Right renal pelvis (tissue), 4 donors: ENCODE data around the gene OAS1. TPM values are rescaled to one million over a fixed set of nuclear protein-coding genes. Genes with fewer than 3 reads are reported as not detected.

Source experiments
- DNase-seq, 4 donors: peaks; one replicate each; pipeline ENCODE4 v3.0.0-alpha.2; 2013; ENCODE audit warnings: low read depth in 4 of 4, low spot score in 3 of 4, missing footprints in 1 of 4
- polyA plus RNA-seq, 4 donors: library from polyadenylated mRNA; unstranded; fragments of 120-200 nt; gene quantifications; one replicate each; pipeline ENCODE4 v1.2.1, GENCODE V29; 2013; ENCODE audit not compliant: insufficient read length in 4 of 4

Gene OAS1
- 10 to 100 TPM in 3 of 4 donors, 1 to 10 TPM in 1; 9.7 to 16.9 (median 13.0) TPM for polyA plus RNA-seq

DNA sequence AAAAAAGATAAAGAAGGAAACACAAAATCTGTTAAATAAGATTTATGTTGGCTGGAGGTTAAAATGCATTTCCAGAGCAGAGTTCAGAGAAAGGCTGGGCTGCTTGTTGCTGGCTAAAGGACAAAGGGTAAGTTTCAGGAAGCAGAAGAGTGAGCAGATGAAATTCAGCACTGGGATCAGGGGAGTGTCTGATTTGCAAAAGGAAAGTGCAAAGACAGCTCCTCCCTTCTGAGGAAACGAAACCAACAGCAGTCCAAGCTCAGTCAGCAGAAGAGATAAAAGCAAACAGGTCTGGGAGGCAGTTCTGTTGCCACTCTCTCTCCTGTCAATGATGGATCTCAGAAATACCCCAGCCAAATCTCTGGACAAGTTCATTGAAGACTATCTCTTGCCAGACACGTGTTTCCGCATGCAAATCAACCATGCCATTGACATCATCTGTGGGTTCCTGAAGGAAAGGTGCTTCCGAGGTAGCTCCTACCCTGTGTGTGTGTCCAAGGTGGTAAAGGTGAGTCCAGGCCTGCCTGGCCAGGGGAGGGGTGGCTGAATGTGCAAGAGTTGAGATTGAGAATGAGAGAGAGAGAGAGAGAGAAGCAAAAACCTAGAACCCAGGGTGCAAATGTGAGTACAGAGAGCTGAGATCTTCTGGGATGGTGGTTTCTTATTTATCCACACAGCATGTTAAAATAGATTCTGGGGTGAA, at the start of gene OAS1:
TSS of gene OAS1 (plus strand) at position 251 of the 703 bp plus-strand sequence. CDS start at position 329, 78 bp downstream.
- peak in 3 of 4 donors; percentile 53 to 63 (median 57) for DNase-seq

DNA sequence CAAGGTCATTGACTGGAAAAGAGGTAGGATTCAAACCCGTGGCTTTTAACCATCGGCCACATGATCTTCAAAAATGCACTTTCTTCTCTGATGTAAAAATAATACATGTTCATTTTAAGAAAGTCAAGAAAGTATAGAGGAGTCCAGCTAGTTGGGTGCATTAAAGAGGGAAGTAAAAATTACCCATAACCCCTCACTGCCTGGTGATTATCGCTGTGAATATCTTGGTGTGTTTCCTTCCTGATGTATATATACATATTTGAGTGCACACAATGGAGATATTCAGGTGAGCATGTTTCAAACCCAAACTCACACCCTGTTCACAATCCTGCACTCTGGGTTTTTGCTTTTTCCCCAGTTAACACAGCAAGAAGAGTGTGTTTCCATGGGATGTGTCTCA, 47.5 kb upstream of the OAS1 start:
- no peak for DNase-seq

DNA sequence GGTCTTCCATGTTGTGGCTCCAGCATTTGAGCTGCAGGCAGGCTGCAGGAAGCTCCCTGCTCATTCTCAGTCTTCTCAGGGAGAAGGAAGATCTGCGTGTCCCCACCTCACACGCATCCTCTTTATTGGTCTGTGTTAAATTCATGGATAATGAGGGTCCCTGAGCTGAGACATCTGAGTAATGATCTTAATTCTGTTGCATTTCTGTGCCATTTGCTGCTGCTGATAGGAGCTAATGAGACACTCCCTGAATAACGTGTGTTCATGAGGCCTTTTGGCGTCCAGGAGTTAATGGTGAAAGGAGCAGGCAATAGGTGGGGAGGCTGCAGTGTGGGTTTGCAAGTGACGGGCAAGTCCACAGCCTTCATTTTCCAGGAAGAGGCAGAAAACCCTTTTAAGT, 46.6 kb upstream of the OAS1 start:
- DNase-seq: no peak

DNA sequence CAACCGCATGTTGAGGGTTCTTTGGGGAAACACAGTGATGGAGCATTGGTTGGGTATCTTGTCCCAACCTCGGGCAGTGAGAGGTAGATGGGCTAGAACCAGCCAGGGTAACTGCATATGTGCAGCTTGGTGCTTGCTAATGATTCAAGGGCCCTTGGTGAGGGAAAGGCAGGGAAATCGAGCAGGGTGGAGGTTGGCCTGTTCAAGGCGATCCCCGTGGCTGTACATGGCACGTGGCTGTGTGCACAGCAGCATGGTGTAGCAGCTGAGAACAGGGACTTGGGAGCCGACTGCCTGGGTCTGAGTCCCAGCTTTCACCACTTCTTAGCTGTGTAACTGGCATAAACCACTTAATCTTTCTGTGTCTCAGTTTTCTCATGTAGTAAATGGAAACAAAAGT, 45.5 kb upstream of the OAS1 start:
- DNase-seq: no peak

DNA sequence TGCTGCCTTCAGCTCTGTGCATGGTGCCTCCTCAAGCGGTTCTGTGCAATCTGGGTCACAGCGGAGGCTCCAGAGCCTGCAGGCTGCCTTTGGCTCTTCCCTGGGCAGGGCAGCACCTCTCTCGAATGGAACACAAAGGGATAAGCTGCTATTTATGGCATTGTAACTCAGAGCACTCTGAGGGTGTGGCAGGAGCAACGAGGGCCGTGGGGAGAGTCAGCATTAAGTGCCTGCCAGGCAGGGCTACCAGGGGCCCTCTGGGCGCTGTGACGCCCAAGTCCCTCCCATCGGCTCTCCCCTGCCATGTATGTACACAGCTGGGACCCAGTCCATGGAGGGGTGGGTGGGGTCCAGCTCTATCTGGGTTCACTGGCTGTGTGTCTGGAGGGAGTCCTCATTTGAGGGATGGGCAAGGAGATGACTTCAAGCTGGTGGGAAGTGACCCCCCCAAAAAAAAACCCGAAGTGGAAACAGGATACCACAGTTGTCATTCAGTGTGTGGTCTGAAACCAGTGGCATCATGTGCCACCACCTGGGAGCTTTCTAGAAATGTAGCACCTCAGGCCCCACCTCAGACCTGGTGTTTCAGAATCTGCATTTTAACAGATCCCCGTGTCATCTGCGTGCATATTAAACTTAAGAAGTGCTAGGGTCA, 44.0 kb upstream of the OAS1 start:
- no peak for DNase-seq

DNA sequence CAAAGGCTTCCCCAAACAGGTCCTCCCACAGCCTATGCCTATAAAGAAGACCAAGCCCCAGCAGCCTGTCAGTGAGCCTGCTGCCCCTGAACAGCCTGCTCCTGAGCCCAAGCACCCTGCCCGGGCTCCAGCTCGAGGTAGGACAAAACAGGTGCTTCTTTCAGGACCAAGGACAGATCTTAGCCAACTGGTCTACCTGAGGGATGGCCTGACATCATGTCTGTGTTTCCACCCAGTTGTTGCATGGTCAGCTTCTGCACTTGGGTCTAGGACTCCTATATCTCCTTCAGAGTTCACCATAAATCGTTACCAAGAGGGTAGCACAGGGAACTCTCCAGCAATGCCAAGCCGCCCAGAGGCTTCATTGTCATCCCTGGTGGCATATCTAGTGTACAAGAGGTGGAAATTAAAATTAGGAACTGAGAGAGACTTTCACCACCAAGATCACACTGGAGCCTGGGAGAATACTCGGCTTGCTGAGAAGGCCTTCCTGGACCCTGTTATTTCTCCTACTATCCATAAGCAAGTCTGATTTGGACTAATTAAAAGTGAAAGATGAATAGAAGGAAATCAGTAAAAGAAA, 38.2 kb upstream of the OAS1 start:
- no peak for DNase-seq

DNA sequence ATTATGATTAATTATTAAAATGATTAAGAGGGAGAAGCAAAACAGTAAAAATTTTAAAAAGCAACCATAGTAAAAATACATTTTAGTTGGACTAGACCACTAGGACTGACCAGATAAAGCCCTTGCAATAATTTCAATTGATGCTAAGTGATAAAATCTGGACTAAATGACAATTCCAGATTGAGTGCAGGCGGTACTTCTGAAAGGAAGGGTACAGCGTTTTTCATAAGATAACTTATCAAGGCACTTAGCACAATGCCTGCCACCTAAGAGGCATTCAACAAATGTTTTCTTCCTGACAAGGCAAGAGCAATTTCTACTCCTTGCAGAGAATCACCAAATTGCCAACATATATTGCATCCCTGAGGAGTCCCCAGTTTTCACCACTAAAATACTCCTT, 37.7 kb upstream of the OAS1 start:
- no peak for DNase-seq

DNA sequence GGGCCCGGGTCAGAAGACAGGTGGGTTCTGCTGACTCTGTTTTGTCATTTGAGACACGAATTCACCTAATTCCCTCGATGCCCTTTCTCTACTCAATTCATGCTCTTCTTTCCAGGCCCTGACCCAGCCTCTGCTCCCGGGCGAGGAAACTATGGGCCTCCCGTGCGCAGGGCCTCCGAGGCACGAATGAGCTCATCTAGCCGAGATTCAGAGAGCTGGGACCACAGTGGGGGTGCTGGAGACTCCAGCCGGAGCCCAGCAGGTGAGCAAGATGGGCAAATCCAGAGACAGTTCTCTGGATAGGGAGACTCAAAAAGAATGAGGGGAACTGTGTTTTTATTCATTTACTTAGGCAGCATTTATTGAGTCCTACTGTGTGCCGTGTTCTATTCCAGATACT, 37.0 kb upstream of the OAS1 start:
- DNase-seq: no peak

DNA sequence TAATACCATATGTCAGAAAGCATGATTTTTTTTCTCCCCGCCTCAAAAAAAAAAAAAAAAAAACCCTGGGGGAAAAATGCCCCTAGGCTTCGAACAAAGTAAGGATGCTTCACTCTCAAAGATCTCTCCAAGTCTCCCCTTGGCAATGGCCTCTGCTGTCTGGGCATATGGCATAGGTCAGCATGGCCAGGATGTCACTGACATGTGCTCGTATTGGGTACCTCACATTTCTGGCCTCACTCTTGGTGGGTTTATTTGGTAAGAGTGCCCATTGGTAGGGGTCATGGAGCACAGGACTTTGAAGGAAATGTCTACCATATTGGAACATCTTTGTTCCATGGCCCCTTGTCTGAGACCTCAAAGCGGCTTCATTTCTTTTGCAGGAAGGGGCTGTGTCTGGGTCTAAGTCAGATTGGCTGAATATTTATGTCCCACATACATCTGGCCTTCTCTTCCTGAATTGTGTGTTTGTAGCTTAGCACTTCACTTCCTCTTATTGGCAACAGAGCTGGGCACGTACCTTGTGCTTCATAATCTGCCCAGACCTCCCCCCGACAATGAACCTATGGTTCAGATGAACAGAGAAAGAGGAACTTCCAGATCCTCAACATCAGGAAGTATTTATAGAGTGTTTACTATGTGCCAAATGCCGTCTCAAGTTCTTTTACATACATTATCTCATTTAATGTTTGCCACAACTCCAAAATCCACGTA, 36.3 kb upstream of the OAS1 start:
- no peak for DNase-seq

DNA sequence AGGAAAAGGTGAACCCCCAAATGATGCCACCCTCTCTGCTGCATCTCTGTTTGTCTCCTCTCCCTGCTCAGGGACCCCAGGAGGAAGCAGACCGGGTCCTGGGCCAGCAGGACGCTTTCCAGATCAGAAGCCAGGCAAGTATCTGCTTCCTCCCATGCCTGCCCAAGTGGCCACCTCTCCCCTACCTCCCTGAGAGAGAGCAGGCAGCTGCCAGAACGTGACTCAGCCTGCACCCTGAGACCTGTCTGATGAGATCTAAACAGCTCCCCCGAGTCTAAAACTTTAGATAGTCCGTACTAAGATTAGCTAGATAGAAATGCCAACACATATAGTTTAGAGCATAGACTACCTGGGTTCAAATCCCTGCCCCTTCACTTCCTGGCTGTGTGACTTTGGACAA, 31.2 kb upstream of the OAS1 start:
- DNase-seq: no peak

DNA sequence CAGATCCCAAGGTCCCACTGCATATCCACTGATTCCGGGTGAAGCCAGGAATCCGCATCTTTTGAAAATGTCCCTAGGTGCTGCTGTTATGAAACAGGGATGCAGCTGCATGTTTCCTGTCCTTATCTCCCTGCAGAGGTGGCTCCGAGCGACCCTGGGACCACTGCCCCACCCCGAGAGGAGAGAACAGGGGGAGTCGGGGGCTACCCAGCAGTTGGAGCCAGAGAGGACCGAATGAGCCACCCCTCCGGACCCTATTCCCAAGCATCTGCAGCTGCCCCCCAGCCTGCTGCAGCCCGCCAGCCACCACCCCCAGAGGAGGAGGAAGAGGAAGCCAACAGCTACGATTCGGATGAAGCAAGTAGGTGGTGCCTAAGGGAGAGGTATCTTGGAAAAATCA, 30.3 kb upstream of the OAS1 start:
- DNase-seq: no peak

DNA sequence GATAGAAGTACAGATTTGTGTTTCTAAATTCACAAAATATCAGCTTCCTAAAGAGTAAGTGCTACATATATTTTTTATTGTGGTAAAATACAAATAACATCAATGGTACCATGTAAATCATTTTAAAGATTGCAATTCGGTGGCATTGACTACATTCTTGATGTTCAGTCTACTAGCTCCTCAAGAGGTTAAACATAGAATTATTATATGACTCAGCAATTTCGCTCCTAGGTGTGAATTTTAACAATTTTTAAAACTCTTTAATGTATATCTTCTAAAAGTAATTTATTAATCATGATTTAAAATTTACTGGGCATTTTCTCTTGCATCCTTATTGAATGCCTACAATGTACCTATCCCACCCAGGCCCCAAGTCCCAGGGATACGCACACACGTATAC, 29.8 kb upstream of the OAS1 start:
- no peak for DNase-seq

DNA sequence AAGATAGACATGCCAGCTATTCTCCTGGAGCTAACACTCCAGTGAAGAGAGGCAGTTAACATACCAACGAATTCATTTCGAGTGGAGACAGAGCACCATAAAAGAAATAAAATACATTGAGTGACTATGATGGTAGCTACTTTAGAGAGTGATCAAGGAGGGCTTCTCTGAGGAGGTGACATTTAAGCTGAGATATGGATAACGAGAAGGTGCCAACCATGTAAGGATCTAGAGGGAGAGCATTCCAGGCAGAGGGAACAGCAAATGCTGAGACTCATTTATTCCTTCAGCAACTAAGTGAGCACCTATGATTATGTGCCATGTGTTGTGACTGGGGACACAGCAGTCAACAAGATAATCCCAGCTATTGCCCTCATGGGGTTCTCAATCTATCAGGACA, 28.3 kb upstream of the OAS1 start:
- no peak for DNase-seq

DNA sequence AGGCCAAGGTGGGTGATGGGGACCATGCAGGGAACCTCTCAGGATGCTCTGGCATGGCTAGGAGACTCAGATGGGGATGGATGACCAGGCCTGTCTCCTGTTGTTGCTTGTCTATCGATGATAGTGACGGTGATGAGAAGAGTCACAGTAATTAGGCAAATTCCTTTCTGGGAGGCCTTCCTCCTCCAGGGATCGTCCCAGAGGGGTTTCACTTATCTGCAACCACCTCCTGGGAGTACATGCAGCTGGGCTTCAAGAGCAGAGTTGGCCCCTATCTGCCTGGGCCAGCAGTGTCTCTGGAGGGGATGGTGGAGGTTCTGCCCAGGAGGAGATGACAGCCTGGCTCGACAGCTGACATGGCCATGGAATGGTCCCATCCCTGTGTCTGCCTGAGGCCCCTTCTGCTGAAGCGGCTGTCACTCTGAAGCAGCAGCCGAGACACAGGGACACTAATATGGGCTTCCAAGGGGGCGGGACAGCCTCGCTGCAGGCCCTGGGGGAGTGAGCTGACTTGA, 27.5 kb upstream of the OAS1 start:
- DNase-seq: no peak

DNA sequence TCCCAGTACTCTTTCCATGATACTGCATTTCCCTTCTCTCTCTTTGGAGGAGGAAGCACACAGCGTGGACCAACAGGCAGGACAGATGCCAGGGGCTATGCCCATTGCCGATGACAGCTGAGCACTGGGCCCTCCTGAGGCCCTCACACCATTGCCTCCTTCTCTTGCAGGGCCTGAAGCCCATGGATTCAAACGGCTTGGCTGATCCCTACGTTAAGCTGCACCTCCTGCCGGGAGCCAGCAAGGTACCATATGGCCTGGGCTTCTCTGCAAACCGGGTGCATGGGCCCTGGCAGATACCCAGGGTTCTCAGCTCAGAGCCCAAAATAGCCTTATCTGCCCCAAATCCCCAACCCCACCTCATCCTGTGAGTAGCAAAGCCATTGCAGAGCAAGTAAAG, 25.2 kb upstream of the OAS1 start:
- no peak for DNase-seq

DNA sequence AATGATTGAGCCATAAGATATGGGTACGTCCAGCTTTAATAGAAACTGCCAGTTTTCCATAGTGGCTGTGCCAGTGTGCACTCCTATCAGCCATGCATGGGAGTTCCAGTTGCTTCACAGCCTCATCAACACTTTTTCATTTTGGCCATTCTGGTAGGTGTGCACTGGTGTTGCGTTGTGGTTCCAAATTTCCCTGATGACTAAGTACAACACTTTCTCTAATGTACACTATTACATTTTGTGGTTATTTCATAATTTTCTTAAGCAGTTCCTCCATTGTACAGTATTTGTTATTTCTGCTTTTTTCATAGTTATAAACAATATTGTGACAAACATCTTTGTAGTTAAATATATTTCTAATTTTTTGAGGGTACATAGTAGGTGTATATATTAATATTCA, 21.5 kb upstream of the OAS1 start:
- DNase-seq: no peak

DNA sequence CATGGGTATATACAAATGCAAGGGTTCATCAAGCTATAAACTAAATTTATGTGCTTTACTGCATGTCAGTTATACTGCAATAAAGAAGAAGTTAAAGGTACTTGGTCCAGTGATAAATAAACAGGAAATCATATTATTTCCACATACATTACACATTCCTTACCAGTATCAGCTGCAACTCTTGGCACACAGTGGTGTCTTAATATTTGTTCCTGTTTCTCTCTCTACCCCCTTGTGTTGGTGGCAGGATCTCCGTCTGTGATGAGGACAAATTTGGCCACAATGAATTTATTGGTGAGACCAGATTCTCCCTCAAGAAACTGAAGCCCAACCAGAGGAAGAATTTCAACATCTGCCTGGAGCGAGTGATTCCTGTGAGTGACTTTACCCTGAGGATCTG, 19.2 kb upstream of the OAS1 start:
- DNase-seq: no peak

DNA sequence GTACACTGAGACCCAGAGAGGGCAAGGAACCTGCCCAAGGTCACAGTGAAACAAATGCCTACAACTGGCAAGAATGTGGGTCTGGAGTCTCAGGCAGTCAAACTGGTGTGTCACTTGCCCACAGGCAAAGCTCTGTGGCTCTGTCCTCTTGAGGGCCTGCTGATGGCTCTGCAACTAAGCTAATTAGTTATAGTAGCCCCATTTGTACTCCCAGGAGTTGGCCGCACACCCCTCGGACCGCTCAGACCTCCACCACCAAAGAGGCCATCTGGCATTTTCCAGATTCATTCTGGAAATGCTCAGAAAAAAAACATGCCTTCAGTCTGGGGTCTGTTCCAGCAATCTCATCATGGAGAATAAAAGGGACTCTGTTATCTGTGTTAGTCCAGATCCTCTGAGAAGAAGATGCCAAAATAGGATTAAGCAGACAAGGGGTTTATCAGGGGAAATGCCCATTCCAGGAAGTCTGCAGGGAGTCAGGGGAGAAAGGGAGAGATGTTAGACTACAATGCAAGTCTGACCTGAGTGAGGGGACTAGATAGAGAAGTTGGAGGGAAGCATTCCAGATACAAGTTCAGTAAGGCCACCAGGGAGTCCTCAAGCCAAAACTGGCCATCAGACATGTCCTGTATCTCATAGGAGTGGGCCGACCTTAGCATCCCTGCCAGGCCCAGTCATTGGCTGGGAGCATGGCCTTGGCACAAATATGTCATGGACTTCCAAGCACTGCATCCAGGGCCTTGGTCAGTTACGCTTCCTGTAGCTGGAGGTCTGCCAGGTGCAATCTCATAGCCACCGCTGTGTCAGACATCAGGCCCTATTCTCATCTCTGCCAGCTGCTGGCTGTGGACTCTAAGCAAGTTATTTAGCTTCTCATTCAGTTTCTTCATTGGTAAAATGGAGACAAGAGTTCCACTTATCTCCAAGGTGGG, 15.4 kb upstream of the OAS1 start:
- no peak for DNase-seq

DNA sequence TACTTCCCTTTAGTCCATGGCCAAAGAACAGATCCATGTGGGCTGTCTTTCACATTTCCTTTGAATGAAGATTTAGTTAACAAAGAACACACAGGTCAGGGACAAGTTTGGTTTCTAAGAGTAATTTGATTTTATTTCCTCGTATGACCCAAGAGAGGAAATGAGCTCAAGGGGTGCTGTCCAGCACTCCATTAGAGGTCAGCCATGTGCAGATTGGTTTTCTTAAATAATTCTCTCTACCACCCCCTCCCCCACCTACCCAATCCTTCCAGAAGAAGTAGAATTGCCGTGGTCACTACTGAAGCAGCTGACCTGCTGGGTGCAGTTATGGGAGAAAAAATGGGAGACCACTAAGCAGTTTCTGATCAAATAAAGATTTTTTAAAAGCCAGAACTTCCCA, 13.9 kb upstream of the OAS1 start:
- DNase-seq: no peak

DNA sequence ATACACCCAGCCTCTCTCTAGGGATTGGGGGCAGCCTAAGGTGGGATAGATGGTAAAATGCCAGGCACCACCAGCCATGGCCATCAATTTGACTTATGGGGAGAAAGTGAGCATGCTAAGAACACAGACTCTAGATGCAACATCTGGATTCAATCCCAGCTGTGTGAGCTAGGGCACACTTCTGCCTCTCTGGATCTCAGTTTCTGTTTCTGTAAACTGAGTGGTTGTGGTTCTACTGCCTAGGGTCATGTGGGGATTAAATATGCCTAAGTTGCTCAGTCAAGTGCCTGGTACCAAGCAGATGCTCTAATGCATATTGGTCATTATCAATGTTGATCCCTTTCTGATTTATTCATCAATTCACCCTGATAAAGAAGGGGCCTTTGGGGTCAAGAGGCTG, 12.6 kb upstream of the OAS1 start:
- DNase-seq: no peak
